G401.6 (cell line): Measurements from ENCODE around the gene PGAP3.
"Not testable (repeated sequence)": the region's sequence is repeated elsewhere in the genome, so short reads cannot be mapped to it uniquely, and the experiment has no call there.

Experiments used
- FAIRE-seq: peaks from 2 replicates; lab custom pipeline; 2012; peaks lifted over from hg19 to GRCh38; lab: Jason Lieb, UNC

Gene PGAP3, protein sequence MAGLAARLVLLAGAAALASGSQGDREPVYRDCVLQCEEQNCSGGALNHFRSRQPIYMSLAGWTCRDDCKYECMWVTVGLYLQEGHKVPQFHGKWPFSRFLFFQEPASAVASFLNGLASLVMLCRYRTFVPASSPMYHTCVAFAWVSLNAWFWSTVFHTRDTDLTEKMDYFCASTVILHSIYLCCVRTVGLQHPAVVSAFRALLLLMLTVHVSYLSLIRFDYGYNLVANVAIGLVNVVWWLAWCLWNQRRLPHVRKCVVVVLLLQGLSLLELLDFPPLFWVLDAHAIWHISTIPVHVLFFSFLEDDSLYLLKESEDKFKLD

DNA sequence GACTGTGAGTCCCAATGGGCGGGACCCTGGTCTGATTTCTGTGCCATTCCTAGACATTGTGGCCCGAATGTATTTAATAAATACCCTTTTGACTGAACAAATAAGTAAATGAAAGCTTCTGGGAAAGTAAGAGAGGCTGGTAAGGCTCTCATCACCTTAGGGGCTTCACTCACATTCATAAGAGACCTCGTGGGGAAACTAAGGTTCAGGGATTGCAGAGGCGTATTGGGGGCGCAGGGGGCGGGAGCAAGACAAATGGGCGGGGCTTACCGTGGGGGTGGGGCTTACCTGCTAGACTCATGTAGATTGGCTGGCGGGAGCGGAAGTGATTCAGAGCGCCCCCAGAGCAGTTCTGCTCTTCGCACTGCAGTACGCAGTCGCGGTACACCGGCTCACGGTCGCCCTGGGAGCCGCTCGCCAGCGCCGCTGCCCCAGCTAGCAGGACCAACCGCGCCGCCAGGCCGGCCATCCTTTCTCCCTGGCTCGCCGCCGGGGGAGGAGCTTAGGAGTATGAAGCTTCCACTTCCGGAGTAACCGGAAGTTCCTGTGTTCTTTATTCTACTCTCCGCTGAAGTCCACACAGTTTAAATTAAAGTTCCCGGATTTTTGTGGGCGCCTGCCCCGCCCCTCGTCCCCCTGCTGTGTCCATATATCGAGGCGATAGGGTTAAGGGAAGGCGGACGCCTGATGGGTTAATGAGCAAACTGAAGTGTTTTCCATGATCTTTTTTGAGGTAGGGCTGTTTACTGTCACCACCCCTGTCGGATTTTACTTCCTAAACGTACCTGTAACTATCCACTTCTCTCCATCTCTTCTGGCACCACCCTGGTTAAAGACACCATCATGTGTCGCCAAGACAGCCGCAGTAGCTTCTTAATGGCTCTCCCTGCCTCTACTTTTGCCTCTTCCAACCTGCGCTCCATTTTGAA, at the start of gene PGAP3:
TSS of gene PGAP3 (minus strand) at position 512 of the 929 bp plus-strand sequence. CDS start at position 469, 43 bp downstream.
- peak; percentile 89 for FAIRE-seq

DNA sequence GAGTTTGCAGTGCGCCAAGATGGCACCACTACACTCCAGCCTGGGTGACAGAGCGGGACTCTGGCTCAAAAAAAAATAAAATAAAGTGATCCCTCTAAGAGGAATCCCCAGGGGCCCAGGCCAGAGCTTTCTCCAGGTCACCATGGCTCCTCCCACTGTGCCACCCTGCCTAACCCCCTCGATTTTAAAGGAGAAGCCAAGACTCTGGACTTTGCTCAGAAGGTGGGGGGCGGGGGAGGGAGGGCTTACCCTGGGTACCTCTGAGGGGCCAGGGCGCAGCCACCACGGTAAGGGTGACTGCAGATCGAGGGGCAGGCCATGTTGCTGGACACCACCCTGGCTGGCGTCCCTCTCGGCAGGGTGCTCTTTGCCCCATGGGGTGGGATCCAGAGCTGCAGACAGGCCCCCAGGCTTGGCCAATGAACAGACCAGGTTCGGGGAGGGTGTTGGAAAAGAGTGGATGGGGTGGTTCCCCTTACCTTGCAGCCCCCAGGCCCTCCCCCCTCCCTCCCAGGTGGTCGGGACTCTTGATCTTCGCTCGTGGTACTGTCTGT, 49.4 kb upstream of the PGAP3 start:
- FAIRE-seq: no peak

DNA sequence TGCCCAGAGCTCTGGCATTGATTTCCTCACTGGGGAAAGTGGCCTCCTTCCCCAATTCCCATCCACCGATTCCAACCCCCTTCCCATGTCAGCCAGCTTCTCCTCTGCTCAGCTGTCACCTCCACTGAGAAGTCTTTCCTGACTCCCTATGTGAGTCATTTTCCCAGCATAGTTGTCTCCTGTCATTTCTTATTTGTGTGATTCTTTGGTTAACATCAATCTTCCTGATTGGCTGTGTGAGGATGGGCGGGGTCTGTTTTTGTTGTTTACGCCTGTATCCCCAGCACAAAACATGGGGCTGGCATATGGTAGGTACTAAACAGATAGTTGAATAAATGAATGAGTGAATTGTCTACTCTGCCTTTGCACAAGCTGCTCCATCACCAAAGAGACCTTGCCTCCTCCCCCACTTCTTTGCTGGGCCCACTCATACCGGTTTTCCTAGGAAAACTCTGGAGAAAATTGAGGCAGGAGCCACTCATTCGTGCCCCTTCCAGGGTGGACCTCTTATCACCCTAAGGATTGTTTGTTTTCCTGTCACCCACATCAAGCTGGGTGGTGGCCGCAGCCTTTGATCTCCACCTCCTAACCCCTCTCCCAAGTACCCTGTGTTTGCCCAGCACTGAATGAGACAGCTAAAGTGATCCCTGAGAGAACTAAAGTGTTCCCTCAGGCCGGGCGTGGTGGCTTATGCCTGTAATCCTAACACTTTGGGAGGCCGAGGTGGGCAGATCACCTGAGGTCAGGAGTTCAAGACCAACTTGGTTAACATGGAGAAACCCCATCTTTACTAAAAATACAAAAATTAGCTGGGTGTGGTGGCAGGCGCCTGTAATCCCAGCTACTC, 48.7 kb upstream of the PGAP3 start:
- FAIRE-seq: no peak

DNA sequence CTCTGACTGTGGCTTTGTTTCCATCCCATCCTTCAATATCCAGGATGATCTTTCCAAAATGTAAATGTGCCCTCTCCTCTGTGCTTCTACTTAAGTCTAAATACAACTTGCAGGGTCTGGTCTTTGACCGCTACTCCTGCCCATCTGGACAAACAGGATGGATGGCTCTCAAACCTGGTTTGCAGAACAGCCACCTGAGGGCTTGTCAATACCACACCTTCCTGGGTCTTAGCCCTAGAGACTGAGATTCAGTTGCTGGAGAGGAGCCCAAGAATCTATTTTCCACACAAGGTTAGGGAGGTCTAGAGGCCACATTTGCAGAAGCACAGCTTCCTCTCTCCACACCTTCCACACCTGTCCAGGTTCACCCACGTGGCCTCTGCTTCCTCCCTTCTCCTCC, 48.0 kb upstream of the PGAP3 start:
- no peak for FAIRE-seq

DNA sequence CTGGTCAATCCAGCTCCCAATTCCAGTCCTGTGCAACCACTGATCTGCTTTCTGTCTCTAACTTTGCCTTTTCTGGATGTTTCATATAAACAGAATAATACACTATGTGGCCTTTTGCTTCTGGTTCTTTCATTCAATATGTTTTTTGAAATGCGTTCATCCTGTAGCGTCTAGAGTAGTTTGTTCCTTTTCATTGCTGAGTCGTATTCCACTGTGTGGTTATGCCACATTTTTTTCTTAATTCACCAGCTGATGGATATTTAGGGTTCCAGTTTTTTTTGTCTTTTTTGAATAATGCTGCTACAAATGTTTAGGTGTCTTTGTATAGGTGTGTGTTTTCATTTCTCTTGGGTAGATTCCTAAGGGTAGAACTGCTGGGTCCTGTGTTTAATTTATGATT, 44.7 kb upstream of the PGAP3 start:
- FAIRE-seq: no peak

DNA sequence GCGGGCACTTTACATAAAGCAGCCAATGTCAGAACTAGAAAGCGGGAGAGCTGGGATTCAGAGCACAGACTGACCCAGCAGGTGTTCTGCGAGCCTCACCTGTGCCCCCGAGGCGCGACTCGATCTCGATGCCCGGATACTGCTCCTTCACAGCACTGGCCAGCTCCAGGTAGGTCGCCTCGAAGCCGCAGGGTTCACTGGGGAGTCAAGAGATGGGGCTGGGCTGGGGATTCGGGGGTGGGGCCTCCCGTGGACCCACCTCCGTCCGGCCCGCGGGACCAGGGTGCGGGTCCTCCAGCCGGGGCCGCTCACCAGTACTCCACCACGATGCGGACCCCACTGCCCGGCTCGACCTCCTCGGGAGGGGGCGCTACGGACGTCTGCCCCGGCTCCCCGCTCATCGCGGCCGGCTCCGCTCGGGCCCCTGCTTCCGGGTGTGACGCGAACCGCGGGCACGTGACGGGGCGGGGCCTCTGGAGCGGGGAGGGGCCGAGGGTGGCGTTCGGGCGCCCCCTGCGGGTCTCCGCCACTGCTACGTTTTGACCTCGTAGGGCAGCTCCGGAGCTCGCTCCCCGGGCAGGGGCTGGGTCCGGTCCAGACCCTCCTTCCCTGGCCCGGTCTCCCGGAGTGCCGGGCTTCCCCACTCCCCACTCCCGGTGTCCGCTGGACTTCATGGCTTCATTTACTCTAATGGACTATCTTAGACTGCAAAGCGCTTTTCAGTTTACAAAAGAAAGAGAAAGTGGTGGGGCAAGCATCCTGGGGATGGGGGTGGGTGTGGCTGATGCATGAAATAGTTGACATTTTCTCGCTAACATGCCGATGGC, 42.5 kb upstream of the PGAP3 start, which contains the start of gene MIEN1:
TSS of gene MIEN1 (minus strand) at position 438 of the 827 bp plus-strand sequence. CDS start at position 401, 37 bp downstream.
- FAIRE-seq: no peak

DNA sequence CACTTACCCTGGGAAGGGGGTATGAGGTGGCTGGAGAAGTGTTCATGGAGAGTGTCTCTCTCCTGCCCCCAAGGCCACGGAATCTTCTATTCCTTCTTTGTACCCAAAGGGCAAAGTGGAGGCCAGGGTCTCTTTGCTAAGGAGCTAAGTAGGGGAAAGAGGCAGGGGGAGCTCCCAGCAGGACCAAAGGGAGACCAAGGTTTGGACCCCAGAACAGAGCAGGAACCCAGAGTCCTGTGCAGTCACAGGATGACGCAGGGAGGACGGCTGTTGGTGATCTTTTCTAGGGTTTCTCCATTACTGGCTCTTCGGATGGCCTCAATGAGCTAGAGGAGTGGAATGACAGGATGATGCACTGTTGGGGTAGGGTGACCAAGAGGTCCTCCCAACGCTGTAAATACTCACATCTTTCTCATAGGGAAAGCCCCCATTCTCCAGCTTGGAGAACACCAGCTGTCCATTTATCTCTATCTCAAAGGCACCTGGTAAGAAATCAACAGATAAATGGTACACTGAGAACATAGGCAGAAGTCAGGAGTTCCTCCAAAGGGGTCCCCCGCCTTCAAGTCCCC, 41.5 kb upstream of the PGAP3 start:
- FAIRE-seq: no peak

DNA sequence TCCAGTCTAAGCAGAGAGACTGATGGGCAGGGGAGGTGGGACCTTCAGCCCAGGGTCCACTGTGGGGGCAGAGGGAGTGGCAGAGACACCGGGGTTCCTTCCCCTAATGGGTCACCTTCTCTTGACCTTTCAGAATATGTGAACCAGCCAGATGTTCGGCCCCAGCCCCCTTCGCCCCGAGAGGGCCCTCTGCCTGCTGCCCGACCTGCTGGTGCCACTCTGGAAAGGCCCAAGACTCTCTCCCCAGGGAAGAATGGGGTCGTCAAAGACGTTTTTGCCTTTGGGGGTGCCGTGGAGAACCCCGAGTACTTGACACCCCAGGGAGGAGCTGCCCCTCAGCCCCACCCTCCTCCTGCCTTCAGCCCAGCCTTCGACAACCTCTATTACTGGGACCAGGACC, 39.7 kb upstream of the PGAP3 start:
- no peak for FAIRE-seq

DNA sequence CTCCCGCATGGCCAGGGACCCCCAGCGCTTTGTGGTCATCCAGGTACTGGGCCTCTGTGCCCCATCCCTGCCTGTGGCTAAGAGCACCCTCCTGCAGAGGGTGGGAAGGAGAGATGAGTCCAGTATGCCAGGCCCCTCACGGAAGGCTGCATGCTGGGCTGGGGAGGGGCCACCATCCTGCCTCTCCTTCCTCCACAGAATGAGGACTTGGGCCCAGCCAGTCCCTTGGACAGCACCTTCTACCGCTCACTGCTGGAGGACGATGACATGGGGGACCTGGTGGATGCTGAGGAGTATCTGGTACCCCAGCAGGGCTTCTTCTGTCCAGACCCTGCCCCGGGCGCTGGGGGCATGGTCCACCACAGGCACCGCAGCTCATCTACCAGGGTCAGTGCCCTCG, 38.8 kb upstream of the PGAP3 start:
- no peak for FAIRE-seq

DNA sequence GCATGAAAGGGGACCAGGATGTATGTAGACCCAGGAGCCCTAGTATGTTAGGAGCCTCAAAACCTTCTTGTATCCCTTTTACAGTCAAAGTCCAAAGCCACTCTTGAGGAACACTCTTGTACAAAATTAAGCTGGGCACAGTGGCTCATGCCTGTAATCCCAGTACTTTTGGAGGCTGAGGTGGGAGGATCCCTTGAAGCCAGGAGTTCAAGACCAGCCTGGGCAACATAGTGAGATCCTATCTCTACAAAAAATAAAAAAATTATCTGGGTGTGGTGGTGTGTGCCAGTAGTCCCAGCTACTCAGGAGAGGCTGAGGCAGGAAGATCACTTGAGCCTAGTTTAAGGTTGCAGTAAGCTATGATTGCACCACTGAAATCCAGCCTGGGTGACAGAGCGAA, 38.1 kb upstream of the PGAP3 start:
- FAIRE-seq: not testable (repeated sequence)

DNA sequence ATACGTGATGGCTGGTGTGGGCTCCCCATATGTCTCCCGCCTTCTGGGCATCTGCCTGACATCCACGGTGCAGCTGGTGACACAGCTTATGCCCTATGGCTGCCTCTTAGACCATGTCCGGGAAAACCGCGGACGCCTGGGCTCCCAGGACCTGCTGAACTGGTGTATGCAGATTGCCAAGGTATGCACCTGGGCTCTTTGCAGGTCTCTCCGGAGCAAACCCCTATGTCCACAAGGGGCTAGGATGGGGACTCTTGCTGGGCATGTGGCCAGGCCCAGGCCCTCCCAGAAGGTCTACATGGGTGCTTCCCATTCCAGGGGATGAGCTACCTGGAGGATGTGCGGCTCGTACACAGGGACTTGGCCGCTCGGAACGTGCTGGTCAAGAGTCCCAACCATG, 36.9 kb upstream of the PGAP3 start:
- no peak for FAIRE-seq

DNA sequence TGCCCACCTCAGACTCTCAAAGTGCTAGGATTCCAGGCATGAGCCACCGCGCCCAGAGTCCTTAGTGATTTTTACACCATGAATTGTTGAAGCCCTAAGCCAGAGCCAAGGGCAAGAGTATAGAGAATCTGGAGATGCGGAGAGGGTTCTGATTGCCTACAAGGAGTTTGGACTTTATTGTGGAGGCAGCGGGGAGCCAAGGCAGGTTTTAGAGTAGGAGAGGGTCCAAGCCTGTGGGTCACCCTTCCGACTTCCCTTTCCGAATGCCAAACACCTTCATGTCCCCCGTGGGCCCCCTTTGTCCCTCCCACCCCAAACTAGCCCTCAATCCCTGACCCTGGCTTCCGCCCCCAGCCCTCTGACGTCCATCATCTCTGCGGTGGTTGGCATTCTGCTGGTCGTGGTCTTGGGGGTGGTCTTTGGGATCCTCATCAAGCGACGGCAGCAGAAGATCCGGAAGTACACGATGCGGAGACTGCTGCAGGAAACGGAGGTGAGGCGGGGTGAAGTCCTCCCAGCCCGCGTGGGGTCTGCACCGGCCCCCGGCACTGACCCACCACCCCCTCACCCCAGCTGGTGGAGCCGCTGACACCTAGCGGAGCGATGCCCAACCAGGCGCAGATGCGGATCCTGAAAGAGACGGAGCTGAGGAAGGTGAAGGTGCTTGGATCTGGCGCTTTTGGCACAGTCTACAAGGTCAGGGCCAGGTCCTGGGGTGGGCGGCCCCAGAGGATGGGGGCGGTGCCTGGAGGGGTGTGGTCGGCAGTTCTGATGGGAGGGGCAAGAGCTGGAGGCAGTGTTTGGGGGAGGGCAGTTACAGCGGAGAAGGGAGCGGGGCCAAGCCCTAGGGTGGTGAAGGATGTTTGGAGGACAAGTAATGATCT, 35.4 kb upstream of the PGAP3 start:
- FAIRE-seq: no peak

DNA sequence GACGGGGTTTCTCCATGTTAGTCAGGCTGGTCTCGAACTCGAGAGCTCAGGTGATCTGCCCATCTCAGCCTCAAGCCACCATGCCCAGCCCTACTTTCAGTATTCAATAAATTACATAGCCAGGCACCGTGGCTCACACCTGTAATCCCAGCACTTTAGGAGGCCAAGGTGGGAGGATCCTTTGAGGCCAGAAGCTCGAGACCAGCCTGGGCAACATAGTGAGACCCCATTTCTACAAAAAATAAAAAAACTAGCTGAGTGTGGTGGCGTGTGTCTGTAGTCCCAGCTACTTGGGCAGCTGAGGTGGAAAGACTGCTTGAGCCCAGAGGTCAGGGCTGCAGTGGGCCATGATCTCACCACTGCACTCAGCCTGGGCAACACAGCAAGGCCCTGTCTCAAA, 34.2 kb upstream of the PGAP3 start:
- no peak for FAIRE-seq

DNA sequence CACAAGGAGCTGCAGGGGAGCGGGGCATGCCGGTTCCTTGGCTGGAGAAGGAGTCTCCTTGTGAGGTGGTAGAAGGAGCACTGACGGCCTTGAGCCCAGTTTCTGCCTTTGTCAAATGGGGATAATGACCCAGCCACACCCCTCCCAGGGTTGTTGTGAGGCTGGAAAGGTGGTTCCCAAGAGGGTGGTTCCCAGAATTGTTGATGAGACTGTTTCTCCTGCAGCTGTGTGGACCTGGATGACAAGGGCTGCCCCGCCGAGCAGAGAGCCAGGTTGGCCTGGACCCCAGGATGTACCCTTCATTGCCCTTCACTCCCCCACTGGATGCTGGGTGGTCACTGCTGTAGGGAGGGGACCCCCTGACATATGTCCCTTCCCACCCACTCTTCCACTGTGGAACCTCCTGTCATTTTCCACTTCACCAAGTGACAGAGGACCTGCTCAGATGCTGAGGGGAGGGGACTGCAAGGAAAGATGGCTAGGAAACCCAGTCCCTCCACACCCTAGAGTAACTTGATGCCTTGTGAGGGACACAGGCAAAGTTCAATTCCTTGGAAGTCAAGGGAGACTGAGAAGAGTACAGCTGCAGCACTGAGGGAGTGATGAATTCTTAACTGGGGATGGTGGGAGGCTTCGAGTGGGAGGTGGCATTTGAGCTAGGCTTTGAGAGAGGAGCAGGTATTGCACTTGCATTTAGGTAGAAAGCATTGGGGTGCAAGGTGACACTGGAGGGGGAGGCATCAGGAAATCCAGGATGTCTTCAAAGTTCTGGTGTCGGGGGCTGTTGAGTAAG, 31.9 kb upstream of the PGAP3 start:
- FAIRE-seq: no peak

DNA sequence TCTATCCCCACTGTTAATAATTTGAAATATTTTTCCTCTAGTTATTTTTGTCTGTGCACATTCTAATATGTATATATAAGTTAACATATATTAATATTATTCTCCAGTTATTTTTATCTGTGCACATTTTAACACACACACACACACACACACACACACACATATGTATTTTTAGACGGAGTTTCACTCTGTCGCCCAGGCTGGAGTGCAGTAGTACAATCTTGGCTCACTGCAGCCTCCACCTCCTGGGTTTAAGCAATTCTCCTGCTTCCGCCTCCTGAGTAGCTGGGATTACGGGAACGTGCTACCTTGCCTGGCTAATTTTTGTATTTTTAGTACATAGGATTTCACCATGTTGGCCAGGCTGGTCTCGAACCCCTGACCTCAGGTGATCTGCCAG, 29.8 kb upstream of the PGAP3 start:
- FAIRE-seq: no peak

DNA sequence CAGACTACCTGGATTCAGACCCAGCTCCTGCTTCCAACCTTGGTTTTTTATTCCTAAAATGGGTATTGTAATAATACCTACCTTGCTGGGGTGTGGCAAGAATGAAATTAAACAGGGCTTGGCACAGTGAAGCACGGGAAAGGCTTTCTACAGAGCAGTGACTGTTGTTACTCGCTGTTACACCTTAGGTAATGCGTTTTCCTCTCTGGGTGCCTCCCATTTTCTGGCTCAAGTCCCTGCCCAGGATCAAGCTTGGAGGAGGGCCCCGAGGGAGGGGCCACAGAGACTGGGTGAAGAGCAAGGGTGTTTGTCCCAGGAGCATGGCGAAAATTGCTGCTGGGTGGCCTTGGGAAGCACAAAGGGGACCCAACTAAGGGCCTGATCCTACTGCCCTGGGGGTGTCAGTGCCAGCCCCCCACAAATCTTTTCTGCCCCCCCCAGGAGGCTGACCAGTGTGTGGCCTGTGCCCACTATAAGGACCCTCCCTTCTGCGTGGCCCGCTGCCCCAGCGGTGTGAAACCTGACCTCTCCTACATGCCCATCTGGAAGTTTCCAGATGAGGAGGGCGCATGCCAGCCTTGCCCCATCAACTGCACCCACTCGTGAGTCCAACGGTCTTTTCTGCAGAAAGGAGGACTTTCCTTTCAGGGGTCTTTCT, 29.2 kb upstream of the PGAP3 start:
- FAIRE-seq: no peak

DNA sequence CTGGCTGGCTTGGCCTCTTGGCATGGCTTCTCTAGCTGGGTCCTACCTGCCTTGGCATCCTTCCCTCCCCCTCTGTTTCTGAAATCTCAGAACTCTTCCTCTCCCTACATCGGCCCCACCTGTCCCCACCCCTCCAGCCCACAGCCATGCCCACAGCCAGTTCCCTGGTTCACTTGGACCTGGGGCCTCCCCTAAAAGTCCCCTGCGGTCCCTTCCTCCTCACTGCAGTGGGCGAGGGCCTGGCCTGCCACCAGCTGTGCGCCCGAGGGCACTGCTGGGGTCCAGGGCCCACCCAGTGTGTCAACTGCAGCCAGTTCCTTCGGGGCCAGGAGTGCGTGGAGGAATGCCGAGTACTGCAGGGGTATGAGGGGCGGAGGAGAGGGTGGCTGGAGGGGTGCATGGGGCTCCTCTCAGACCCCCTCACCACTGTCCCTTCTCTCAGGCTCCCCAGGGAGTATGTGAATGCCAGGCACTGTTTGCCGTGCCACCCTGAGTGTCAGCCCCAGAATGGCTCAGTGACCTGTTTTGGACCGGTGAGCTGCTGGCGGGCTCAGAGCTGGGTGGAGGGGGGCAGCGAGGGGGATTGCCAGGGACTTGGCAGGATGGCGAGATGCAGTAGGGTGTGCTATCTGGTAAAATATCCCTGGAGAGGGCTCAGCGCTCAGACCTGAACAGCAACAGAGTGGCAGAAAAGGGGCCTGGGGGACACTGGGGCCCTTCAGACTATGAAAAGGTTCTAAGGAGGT, 28.4 kb upstream of the PGAP3 start:
- no peak for FAIRE-seq
